Endothelial cell of umbilical vein (primary cell): Measurements from ENCODE around the gene DEK. TPM values are rescaled to one million over a fixed set of nuclear protein-coding genes. Genes with fewer than 3 reads are reported as not detected.
"Not testable (repeated sequence)": the region's sequence is repeated elsewhere in the genome, so short reads cannot be mapped to it uniquely, and the experiment has no call there.

Experiments
- BruUV-seq: library from RNA; stranded (reverse); fragments of 400-500 nt; replicated peaks from 2 replicates; lab custom pipeline; 2021; lab: Mats Ljungman, UMichigan
- CTCF ChIA-PET: fragments of 300-600, 350-600 bp; sonication (Branson Sonifier 250); formaldehyde crosslinking; loops from one replicate; lab custom pipeline; 2021; ENCODE audit warnings: antibody characterized with exemption, inconsistent platforms; lab: Charles Lee
- POLR2A ChIA-PET: fragments of 300-600, 350-600 bp; sonication (Branson Sonifier 250); formaldehyde crosslinking; loops from one replicate; lab custom pipeline; 2021; ENCODE audit warnings: antibody characterized with exemption, inconsistent platforms; lab: Charles Lee
- DNase-seq: peaks from one replicate; pipeline ENCODE4 v3.0.0-alpha.2; 2011; ENCODE audit warnings: low read depth, low spot score
- FAIRE-seq: peaks from 2 replicates; lab custom pipeline; 2011; peaks lifted over from hg19 to GRCh38; lab: Jason Lieb, UNC
- H2AFZ ChIP-seq: 2 replicates; pipeline ENCODE4 v1.6.0; 2012; ENCODE audit warnings: low read depth, low read length, control low read depth, inconsistent platforms
- H3K27ac ChIP-seq: 2 replicates; pipeline ENCODE4 v1.5.1; 2011; ENCODE audit warnings: low read depth, mild to moderate bottlenecking, control low read depth, low read length, moderate library complexity; ENCODE audit not compliant: insufficient read depth
- H3K27me3 ChIP-seq, 2 experiments: 2 replicates each; pipeline versions ENCODE4 v1.6.0 to v1.6.1; 2011; ENCODE audit warnings: low read length in 2 of 2, mixed read lengths in 1 of 2; ENCODE audit not compliant: control insufficient read depth in 2 of 2, insufficient read depth in 2 of 2
- H3K36me3 ChIP-seq, 2 experiments: 2 replicates in 1 of 2; 3 replicates in 1 of 2; pipeline ENCODE4 v1.5.1; 2011; ENCODE audit warnings: low read length in 2 of 2, mild to moderate bottlenecking in 1 of 2, moderate library complexity in 1 of 2; ENCODE audit not compliant: control insufficient read depth in 2 of 2, insufficient read depth in 2 of 2; ENCODE audit errors: extremely low read depth in 1 of 2
- H3K4me1 ChIP-seq: 3 replicates; pipeline ENCODE4 v1.5.1; 2011; ENCODE audit warnings: mild to moderate bottlenecking, low read length; ENCODE audit not compliant: control insufficient read depth, insufficient read depth; ENCODE audit errors: extremely low read depth
- H3K4me2 ChIP-seq: 2 replicates; pipeline ENCODE4 v1.6.1; 2011; ENCODE audit warnings: low read length, control low read depth, mixed read lengths; ENCODE audit not compliant: insufficient read depth
- H3K4me3 ChIP-seq, 3 experiments: fragments of 200-600 bp in 1 of 3; sonication (generic), shearing (Covaris generic) in 1 of 3; replicated peaks in 1 of 3; 2 replicates each; pipeline ENCODE4 v1.5.1; 2011 to 2016; ENCODE audit warnings: control low read depth in 3 of 3, low read length in 3 of 3, mild to moderate bottlenecking in 2 of 3, inconsistent platforms in 1 of 3, low read depth in 1 of 3, moderate library complexity in 1 of 3; ENCODE audit not compliant: insufficient read depth in 1 of 3
- H3K79me2 ChIP-seq: 2 replicates; pipeline ENCODE4 v1.6.0; 2012; ENCODE audit warnings: low read length, inconsistent platforms; ENCODE audit not compliant: control insufficient read depth, insufficient read depth
- H3K9ac ChIP-seq: replicated peaks from 2 replicates; pipeline ENCODE3; 2011; ENCODE audit warnings: low read length, control low read depth; ENCODE audit not compliant: insufficient read depth; ENCODE audit errors: extremely low read depth
- H3K9me1 ChIP-seq: replicated peaks from 3 replicates; pipeline ENCODE4 v1.6.0; 2011; ENCODE audit warnings: mild to moderate bottlenecking, low read length; ENCODE audit not compliant: control insufficient read depth, insufficient read depth; ENCODE audit errors: extremely low read depth
- H3K9me3 ChIP-seq: replicated peaks from 2 replicates; pipeline ENCODE4 v1.5.1; 2012; ENCODE audit warnings: low read length, inconsistent platforms; ENCODE audit not compliant: control insufficient read depth, insufficient read depth
- H4K20me1 ChIP-seq: replicated peaks from 2 replicates; pipeline ENCODE3; 2011; ENCODE audit warnings: mild to moderate bottlenecking, low read length; ENCODE audit not compliant: control insufficient read depth, insufficient read depth; ENCODE audit errors: extremely low read depth
- CTCF ChIP-seq, 2 donors: IDR thresholded peaks; 1 replicate in 1 of 2; 2 replicates in 1 of 2; pipeline ENCODE4 v1.5.1; 2011; ENCODE audit warnings: low read length in 2 of 2, mild to moderate bottlenecking in 2 of 2, moderate library complexity in 2 of 2, control low read depth in 1 of 2, inconsistent platforms in 1 of 2, low read depth in 1 of 2; ENCODE audit not compliant: insufficient read depth in 1 of 2; ENCODE audit errors: extremely low read depth in 1 of 2
- EZH2 ChIP-seq: IDR thresholded peaks from 2 replicates; pipeline ENCODE4 v1.6.1; 2012; ENCODE audit warnings: borderline replicate concordance, low read depth, mild to moderate bottlenecking, moderate library complexity, low read length, inconsistent platforms; ENCODE audit not compliant: severe bottlenecking
- FOS ChIP-seq: IDR thresholded peaks from 2 replicates; pipeline ENCODE4 v1.6.1; 2011; ENCODE audit warnings: mild to moderate bottlenecking, low read length, moderate library complexity, borderline replicate concordance; ENCODE audit not compliant: insufficient read depth
- GATA2 ChIP-seq: IDR thresholded peaks from 2 replicates; pipeline ENCODE4 v1.7.0; 2011; ENCODE audit warnings: low read depth, mild to moderate bottlenecking, moderate library complexity, mixed read lengths, low read length; ENCODE audit not compliant: insufficient read length, insufficient read depth
- JUN ChIP-seq: IDR thresholded peaks from 2 replicates; pipeline ENCODE4 v1.6.1; 2011; ENCODE audit warnings: borderline replicate concordance, low read depth; ENCODE audit not compliant: insufficient read length, insufficient read depth
- MYC ChIP-seq: IDR thresholded peaks from one replicate; pipeline ENCODE4 v1.6.1; 2011; ENCODE audit warnings: mild to moderate bottlenecking, low read depth, low read length
- POLR2A ChIP-seq: IDR thresholded peaks from 2 replicates; pipeline ENCODE4 v1.6.1; 2012; ENCODE audit warnings: low read depth, mild to moderate bottlenecking, control low read depth, low read length
- POLR2AphosphoS5 ChIP-seq: IDR thresholded peaks from 2 replicates; pipeline ENCODE4 v1.6.1; 2012; ENCODE audit warnings: low read depth, mild to moderate bottlenecking, control low read depth, low read length, moderate library complexity; ENCODE audit not compliant: insufficient read depth
- dilution Hi-C: fragments of 300-500 bp; cut with MboI; formaldehyde crosslinking; loops from one replicate; pipeline ENCODE4 v1.15.0; 2019; ENCODE audit warnings: low sequenced_read_pairs; ENCODE audit not compliant: extremely low pct_ligation_motif_present
- intact Hi-C: fragments of 100-400 bp; cut with micrococcal nuclease; formaldehyde crosslinking; loops from one replicate; pipeline ENCODE4 v1.10.0; 2022
- polyA plus RNA-seq, 4 experiments: library from polyadenylated mRNA; depleted of rRNA in 3 of 4; stranded (reverse) in 3 of 4; unstranded in 1 of 4; fragments of >200 nt; gene quantifications; 2 replicates each; pipeline versions ENCODE4 v1.2.1 to v1.2.3, GENCODE V29; 2011 to 2012; ENCODE audit warnings: missing spikeins in 1 of 4
- total RNA-seq: library from RNA; stranded (reverse); gene quantifications from 2 replicates; pipeline ENCODE4 v1.2.3, GENCODE V29; 2021
- TF ChIP-seq, protein P1 (sequence below): IDR thresholded peaks from 2 replicates; pipeline ENCODE4 v1.6.1; 2011; ENCODE audit not compliant: insufficient read depth, insufficient read length

DEK gene
- total and polyA plus RNA-seq, 2 donors (not counting 3 experiments of a cell fraction or from before 2014, with no cell fraction given): 19.0 to 120 TPM

DNA sequence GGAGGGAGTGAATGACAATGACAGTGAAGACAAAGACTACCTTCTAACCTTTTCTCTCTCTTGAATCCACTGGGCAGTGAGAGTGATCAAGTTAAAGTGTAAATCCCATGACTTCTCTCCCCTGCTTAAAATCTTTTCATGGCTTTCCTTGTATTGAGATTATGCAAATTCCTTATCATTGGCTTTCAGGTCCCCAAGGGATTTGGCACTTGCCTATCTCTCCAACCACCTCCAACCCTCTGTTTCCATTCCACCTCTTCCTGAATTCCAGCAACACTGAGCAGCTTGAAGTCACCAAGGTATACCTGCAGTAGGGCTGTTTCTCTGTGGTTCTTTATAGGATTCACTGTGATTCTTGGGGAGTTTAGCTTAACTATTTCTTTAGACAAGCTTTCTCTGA is 48.0 kb upstream of the DEK start:
- Histone ChIP-seq H3K4me2 (no peak overlapping the region), H4K20me1 (no peaks in the 10 kb centered on the region), H3K9ac (no peak overlapping the region), H3K9me3 (no peaks in the 10 kb centered on the region), H3K27ac (no peak overlapping the region), H3K27me3 (peaks cover 2% of the 10 kb centered on the region in 2 experiments), H2AFZ (no peak overlapping the region), H3K79me2 (no peaks in the 10 kb centered on the region), H3K4me3 (no peak overlapping the region), H3K9me1 (no peaks in the 10 kb centered on the region), H3K4me1 (no peaks in the 10 kb centered on the region), H3K36me3 (no peaks in the 10 kb centered on the region)
- FAIRE-seq (no peak), DNase-seq (no peak)
- ChIA-PET POLR2A (no interaction called here), CTCF (no interaction called here)
- BruUV-seq: no TSS peak
- dilution Hi-C loops (no loop called here), intact Hi-C loops (no loop called here)
- TF ChIP-seq EZH2 (no peak), POLR2A (no peak), CTCF (IDR thresholded peaks at IDR 0.05; ENCODE audit: extremely low read depth in 1 of 2, insufficient read depth in 1 of 2, low read depth in 1 of 2, low read length in 2 of 2) (no peak), FOS (no peak), GATA2 (no peak), MYC (no peak), POLR2AphosphoS5 (no peak), JUN (no peak)
- TF ChIP-seq, protein P1, sequence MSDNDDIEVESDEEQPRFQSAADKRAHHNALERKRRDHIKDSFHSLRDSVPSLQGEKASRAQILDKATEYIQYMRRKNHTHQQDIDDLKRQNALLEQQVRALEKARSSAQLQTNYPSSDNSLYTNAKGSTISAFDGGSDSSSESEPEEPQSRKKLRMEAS: no peak

DNA sequence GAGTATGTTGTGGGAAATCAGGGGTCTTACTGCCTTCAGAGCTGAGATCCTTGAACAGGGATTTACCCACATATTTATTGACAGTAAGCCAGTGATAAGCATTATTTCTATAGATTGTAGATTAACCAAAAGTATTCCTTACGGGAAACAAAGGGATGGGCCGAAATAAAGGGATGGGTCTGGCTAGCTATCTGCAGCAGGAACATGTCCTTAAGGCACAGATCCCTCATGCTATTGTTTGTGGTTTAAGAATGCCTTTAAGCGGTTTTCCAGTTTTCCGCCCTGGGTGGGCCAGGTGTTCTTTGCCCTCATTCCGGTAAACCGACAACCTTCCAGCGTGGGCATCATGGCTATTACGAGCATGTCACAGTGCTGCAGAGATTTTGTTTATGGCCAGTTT is 45.7 kb upstream of the DEK start:
- H3K9ac ChIP-seq, H3K4me2 ChIP-seq, H3K79me2 ChIP-seq, FAIRE-seq, BruUV-seq, H3K4me3 ChIP-seq, H3K36me3 ChIP-seq, H4K20me1 ChIP-seq, intact Hi-C loops, DNase-seq, H3K27me3 ChIP-seq, H3K9me3 ChIP-seq, H2AFZ ChIP-seq, dilution Hi-C loops, POLR2A ChIA-PET, H3K4me1 ChIP-seq, H3K27ac ChIP-seq, H3K9me1 ChIP-seq: not testable (repeated sequence)
- CTCF ChIA-PET: interaction anchor here (1.0 kb wide), 1 partner anchor 29 kb away, joined by 3 read pairs; no protein-coding TSS in a partner anchor
